ENCODE measurements around the gene XK.
"Not testable (repeated sequence)": the region's sequence is repeated elsewhere in the genome, so short reads cannot be mapped to it uniquely, and the experiment has no call there.

Gene XK

DNA sequence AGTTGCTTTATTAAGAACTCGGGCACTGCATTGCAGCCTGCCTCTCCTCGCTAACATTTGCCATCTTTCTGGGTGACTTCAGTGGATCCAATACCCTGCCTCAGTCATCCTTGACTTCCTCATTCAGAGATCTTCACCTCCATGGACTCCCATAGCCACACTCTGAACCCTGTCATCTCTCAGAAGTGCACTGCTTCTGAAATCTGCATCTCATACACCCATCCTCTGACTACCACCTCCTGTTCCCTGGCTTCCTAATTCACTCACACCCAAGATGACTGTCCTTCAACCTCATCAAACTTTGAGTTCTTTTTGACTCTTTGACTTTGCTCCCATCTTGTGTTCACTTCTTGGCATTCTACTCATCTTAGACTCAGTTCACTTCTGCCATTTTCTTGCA, 68.9 kb downstream of the XK start:
- no peak for DNase-seq (ENCODE audit: low spot score)

DNA sequence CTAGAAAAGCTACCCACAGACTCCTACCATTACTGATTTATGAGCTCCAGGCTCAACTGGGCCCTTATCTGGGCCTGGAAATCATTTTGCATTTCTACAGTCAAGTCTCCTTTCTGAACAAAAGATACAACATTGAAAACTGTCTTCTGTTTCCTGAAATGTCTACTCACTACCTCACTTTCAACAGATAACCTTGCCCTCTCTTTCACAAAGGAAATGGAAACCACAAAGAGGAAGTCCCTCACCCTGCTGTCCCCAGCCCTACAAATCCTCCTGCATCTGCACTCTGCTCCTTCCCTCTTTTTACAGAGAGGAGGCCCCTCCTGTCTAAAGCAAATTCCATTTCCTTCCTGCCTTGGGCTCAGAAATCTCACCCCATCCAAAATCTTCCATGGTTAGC, 69.4 kb downstream of the XK start:
- no peak for DNase-seq (ENCODE audit: low spot score)

DNA sequence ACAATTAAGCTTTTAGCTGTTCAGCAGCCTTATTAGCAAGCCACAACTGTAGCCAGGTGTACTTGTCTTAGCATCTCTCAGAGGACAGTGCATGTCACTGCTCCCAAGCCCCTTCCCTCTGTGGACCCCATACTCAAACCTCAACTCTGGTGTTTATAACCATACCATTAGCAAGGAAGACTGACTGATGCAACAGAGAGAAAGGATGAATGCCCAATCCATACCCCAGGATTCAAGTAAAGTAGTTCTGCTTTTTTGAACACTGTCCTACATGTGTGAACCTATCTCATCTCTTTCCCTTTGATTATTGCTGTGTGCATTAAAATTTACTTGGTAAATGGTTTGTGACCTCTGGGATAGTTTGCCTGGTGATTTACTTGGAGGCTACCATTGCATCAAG, 71.5 kb downstream of the XK start:
- DNase-seq (ENCODE audit: low spot score): no peak

DNA sequence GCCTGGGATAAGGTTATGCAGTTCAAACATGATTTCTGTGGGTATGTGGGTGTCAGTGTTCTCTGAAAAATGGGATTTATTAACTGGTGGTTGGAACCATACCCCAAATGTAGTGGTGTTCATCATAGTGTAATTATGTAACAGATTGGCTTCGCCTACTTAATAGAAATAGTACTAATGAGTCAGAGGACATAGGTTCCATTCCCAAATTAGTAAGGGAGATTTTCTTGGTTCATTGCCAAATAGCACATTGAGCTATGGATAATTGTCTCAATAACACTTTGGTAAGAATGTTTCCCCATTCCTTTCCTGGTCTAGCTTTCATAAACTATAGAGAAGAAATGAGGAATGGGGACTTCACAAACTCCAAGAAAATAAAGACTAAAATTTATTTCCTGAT, 73.8 kb downstream of the XK start:
- no peak for DNase-seq (ENCODE audit: low spot score)

DNA sequence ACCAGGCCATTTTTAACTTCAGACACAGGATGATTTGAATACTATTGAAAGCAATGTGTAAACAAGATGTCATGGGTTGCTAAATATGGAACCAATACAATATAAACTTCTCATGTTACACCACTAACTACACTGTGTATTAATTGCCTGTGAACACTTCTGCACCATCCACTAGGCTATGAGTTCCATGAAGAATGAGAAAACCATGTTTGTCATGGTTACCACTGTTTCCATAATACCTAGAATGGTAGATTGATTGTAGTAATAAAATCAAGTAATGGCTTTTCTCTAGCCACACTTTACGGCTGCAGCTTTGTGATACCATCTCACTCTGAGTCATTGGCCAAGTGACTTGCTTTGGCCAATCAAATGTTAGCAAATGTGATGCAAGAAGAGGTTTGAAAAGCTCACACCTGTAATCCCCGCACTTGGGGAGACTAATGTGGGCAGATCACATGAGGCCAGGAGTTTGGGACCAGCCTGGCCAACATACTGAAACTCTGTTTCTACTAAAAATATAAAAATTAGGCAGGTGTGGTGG, 74.4 kb downstream of the XK start:
- no peak for DNase-seq (ENCODE audit: low spot score)

DNA sequence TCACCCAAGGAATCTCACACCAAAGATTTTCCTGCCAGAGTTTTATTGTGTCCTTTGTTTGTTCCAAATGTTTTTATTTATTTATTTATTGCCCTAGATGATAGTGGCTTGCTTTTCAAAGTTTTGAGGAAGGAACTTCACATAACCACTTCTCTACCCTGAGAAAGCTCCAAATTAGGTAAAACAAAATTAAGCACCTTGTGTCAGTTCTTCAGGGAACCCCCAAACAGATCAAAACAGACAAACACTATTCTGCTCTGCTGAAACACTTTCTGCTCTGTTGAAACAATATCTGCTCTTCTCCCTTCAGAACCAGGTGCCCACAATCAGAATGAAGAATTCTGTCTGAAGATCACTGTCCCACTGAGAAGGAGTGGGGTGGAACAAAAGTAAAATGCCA, 77.8 kb downstream of the XK start:
- DNase-seq (ENCODE audit: low spot score): no peak

DNA sequence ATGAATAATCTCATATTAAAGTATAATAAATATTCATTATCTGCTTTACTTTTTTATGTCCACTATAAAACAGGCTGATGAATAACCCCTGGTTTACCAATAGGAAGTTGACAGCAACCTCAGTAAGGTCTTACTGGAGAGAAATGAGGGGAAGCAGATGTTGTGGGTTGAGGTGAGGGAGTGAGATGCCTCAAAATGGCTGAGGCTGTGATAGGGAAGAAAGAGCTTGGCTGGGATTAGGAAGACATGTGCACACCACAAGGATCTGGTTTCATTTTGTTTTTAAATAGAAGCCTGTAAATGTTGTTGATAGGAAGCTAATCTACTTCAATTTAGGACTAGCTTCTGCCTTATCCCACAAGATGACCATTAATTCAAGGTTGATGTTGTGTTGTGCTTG, 79.9 kb downstream of the XK start:
- no peak for DNase-seq (ENCODE audit: low spot score)

DNA sequence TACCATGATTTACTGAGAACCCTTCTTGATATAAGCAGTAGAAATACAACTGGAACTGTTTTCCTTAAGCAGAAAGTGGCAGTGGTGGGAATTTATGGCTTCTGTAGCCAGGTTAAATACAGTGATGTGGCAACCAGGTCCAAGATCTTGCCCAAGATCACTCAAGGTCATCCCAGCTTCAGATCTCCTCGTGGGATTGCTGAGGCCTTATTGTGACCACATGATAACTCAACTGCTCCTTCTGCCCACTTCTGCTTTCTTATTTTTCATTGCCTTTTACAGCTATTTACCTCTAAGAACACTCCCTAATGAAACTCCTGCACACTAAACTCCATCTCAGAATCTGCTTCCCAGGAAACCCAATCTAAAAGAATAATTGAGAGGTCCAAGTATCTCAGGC, 81.8 kb downstream of the XK start:
- DNase-seq (ENCODE audit: low spot score): no peak

DNA sequence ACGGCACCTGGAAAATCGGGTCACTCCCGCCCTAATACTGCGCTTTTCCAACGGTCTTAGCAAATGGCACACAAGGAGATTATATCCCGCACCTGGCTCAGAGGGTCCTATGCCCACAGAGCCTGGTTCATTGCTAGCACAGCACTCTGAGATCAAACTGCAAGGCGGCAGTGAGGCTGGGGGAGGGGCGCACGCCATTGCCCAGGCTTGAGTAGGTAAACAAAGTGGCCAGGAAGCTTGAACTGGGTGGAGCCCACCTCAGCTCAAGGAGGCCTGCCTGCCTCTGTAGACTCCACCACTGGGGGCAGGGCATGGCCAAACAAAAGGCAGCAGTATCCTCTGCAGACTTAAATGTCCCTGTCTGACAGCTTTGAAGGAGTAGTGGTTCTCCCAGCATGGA, 83.3 kb downstream of the XK start:
- DNase-seq (ENCODE audit: low spot score): not testable (repeated sequence)

DNA sequence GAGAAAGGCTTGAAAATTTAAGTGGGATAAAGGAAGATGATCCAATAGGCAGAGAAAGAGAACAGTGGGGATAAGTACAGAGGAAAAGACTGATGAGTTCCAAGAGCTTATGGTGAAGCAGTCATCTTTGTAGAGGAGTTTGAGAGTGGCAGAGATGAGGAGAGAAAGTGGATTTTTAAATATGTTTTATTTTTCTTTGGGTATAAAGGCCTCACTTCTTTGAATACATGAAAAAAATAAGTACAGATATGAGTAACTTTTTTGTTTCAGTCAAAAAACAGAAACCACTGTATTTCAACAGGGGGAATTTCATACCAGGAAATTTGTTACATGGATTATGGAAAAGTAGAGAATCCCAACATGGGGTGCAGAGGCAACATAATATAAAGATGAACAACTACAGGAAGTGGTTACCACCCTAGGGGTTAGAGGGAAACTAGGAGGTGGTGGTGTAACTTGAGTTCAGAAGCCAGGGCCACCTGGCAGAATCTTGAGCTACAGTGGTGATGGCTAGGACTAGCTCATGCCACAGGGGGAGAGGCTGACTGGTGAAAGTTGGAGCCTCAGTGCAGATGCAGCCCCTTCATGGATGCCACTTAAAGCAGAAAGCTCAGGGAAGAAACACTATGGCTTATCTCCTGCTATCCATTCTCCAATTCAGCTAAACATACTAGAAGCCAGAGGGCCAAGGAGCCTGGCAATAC, 90.8 kb downstream of the XK start:
- no peak for DNase-seq (ENCODE audit: low spot score)

DNA sequence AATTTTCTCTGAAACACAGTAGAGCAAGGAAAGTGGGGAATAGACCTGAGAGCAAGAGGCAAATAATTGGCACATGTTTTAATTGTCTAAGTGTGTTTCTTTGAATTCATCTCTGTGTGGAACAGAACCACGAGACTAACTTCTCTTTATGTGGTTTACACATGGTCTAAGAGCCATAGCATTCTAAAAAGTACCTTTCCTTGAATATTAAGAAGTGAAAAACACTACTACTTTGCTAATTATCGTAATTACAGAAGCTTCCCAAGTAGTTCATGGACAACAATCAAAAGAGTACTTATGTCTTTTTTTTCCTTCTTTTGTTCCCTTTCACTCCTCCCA, 91.4 kb downstream of the XK start:
- no peak for DNase-seq (ENCODE audit: low spot score)

DNA sequence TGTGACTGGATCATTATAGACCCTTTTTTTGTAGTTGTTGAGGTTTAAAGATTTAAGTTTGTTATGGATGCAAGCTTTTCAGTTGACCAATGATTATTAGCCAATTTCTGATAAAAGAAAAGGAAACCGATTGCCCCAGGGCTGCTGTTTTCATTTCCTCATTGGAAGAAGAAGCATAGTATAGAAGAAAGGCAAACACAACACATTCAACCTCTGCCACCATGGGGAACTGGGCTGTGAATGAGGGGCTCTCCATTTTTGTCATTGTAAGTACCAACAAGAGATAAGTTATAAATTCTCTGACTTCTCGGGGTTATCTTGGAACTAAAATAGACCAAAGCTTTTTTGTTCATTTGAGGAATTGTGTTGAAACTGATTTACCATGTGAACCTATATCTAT, 94.3 kb downstream of the XK start, which contains the start of gene CYBB:
Gene CYBB (plus strand): TSS at position 203 of the 400 bp plus-strand sequence. CDS start 19 bp downstream, at position 222.
- DNase-seq (ENCODE audit: low spot score): no peak

DNA sequence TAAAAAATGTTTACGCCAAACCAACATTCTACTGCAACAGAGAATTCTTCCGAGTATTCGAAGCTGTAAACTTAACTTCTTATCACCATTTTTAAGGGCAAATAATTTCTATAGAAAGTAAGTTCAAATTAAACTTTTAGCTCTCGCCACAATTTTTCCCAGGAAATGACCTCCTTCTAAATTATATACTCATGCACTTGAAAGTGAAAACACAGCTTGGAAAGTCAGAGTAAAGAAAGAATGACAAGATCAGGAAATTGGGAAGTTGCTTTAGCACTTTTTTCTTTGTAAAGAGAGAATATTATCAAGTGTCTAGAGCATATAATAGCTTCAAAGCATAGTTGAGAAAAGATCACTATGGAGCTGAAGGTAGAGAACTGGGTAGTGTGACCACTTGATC, 95.5 kb downstream of the XK start:
- DNase-seq (ENCODE audit: low spot score): no peak

Measured in RKO (cell line).